Measurements from ENCODE around the gene OOSP3.

DNA sequence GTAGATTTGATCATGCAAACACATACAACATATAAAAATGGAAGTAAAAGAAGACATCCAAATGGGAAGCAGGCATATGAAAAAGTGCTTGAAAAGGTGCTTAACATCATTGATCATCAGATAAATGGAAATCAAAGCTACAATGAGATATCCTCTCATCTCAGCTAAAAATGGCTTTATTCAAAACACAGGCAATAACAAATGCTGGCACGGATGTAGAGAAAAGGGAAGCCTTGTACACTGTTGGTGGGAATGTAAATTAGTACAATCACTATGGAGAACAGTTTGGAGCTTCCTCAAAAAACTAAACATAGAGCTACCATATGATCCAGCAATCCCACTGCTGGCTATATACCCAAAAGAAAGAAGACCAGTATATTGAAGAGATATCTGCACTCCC, 11.7 kb upstream of the OOSP3 start:
- TF ChIP-seq POLR2A (IDR thresholded peaks at IDR 0.05; ENCODE audit: low read depth, low read length): no peak
- TF ChIP-seq POLR2AphosphoS5 (IDR thresholded peaks at IDR 0.05; ENCODE audit: low read depth, low read length): no peak
- TF ChIP-seq TAF1 (IDR thresholded peaks at IDR 0.05; ENCODE audit: borderline replicate concordance, low read depth, low read length): no peak
